Peyer's patch (tissue), 4 donors: ENCODE data around the gene GSAP.

ENCODE experiments used
- CTCF ChIP-seq, 6 experiments: fragments of 450-650 bp in 4 of 6; fragments of 200-600 bp in 2 of 6; sonication (generic) in 1 of 6; IDR thresholded peaks; one replicate each; pipeline ENCODE4 v1.5.1; 2017 to 2019; ENCODE audit warnings: antibody characterized with exemption in 6 of 6, mild to moderate bottlenecking in 3 of 6, moderate library complexity in 1 of 6
- POLR2A ChIP-seq, 2 donors: fragments of 450-650 bp; IDR thresholded peaks; one replicate each; pipeline ENCODE4 v1.5.1; 2017; ENCODE audit warnings: antibody characterized with exemption in 2 of 2, mild to moderate bottlenecking in 2 of 2, moderate library complexity in 2 of 2

- no peak for TF ChIP-seq CTCF (IDR thresholded peaks at IDR 0.05)
- TF ChIP-seq POLR2A (IDR thresholded peaks at IDR 0.05): no peak
Measured at GRCh38 chr7:77320137-77320536, 96.0 kb downstream of the GSAP start.
